ENCODE data around the gene CAPN8.

The CAPN8 gene

GRCh38 chr1:223665592-223666312, at the start of gene CAPN8:
Gene CAPN8 (minus strand): TSS chr1:223665701. CDS start chr1:223665646, 55 bp downstream.
- no peak for DNase-seq (ENCODE audit: low read depth in 2 of 2)

- DNase-seq (ENCODE audit: low read depth in 2 of 2): no peak
Observed at GRCh38 chr1:223714849-223715603, 49.5 kb upstream of the CAPN8 start.

GRCh38 chr1:223714421-223714724, 48.9 kb upstream of the CAPN8 start:
- DNase-seq (ENCODE audit: low read depth in 2 of 2): no peak

- no peak for DNase-seq (ENCODE audit: low read depth in 2 of 2)
Observed at GRCh38 chr1:223713546-223714420, 48.3 kb upstream of the CAPN8 start.

- no peak for DNase-seq (ENCODE audit: low read depth in 2 of 2)
Observed at GRCh38 chr1:223712850-223713474, 47.5 kb upstream of the CAPN8 start.

- DNase-seq (ENCODE audit: low read depth in 2 of 2): peak; percentile 16 to 42
Observed at GRCh38 chr1:223712194-223712849, 46.8 kb upstream of the CAPN8 start, which contains the start of gene CAPN2. Gene CAPN2 (plus strand): TSS chr1:223712539. CDS start chr1:223712641, 102 bp downstream.

- no peak for DNase-seq (ENCODE audit: low read depth in 2 of 2)
Observed at GRCh38 chr1:223711747-223712193, 46.3 kb upstream of the CAPN8 start.

- no peak for DNase-seq (ENCODE audit: low read depth in 2 of 2)
Observed at GRCh38 chr1:223711173-223711572, 45.7 kb upstream of the CAPN8 start.

GRCh38 chr1:223710179-223711133, 45.0 kb upstream of the CAPN8 start:
- DNase-seq (ENCODE audit: low read depth in 2 of 2): no peak

GRCh38 chr1:223709598-223709997, 44.1 kb upstream of the CAPN8 start:
- DNase-seq (ENCODE audit: low read depth in 2 of 2): no peak

- DNase-seq (ENCODE audit: low read depth in 2 of 2): no peak
Observed at GRCh38 chr1:223708651-223709268, 43.3 kb upstream of the CAPN8 start.

GRCh38 chr1:223708001-223708359, 42.5 kb upstream of the CAPN8 start:
- no peak for DNase-seq (ENCODE audit: low read depth in 2 of 2)

GRCh38 chr1:223707256-223708000, 41.9 kb upstream of the CAPN8 start:
- no peak for DNase-seq (ENCODE audit: low read depth in 2 of 2)

GRCh38 chr1:223706077-223706973, 40.8 kb upstream of the CAPN8 start:
- no peak for DNase-seq (ENCODE audit: low read depth in 2 of 2)

- no peak for DNase-seq (ENCODE audit: low read depth in 2 of 2)
Observed at GRCh38 chr1:223704921-223705878, 39.7 kb upstream of the CAPN8 start.

- DNase-seq (ENCODE audit: low read depth in 2 of 2): no peak
Observed at GRCh38 chr1:223703668-223704013, 38.1 kb upstream of the CAPN8 start.
